Fibroblast of the aortic adventitia (primary cell): ENCODE measurements around the gene TMEM181. TPM values are rescaled to one million over a fixed set of nuclear protein-coding genes. Genes with fewer than 3 reads are reported as not detected.
"Not testable (repeated sequence)": the region's sequence is repeated elsewhere in the genome, so short reads cannot be mapped to it uniquely, and the experiment has no call there.

Source experiments
- DNase-seq: peaks from one replicate; pipeline ENCODE4 v3.0.0-alpha.2; 2010; ENCODE audit warnings: low read depth
- H3K4me3 ChIP-seq: 2 replicates; pipeline ENCODE4 v1.5.1; 2011; ENCODE audit warnings: low read depth, mild to moderate bottlenecking, control low read depth, low read length, moderate library complexity
- total RNA-seq: library from RNA; depleted of rRNA; stranded (reverse); fragments of >200 nt; gene quantifications from 2 replicates; pipeline ENCODE4 v1.2.3, GENCODE V29; 2012; ENCODE audit warnings: low replicate concordance
- TF ChIP-seq, protein P1 (sequence below): IDR thresholded peaks from 2 replicates; pipeline ENCODE4 v1.5.1; 2011; ENCODE audit warnings: mild to moderate bottlenecking, low read length, control low read depth, inconsistent platforms; ENCODE audit not compliant: insufficient read depth

TMEM181 gene
- total RNA-seq, 1 donor = 36.2 TPM

DNA sequence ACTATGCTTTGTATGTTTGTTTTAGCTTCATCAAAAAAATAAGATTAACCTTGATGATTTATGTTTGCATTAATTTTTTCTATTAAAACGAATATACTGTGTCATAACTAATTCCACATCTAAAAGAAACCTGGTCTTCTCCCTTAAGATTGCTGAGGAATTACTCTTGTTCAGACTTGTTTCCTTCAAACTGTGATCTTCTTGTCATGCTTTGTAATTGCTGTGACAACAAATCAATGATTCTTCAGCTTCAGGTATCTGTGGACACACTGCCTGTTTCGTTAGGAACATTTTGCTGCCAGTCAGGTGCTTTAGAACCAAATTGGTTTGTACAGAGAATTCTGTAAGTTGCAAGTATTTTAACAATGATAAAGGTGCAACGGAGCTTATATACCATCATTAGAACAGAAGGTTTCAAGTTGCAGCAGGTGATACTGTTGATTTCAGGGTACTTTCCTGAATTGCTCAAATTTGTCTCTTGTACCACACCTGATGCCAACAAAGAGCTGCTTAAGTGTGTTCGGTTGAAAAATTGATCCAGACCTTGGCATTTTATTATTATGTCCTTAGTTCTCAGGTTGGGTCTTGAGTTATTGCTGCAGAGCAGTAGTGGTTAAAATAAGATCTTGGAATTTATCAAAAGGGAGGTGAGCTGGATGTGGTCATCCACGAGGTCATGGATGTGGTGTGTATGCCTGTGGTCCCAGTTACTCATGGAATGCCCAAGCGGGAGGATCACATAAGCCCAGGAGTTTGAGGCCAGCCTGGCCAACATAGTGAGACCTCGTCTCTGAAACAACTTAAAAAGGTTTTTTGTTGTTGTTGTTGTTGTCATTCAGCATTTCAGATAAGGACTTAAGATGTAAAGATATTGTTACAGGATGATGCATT, 109.5 kb downstream of the TMEM181 start:
- TF ChIP-seq, protein P1, sequence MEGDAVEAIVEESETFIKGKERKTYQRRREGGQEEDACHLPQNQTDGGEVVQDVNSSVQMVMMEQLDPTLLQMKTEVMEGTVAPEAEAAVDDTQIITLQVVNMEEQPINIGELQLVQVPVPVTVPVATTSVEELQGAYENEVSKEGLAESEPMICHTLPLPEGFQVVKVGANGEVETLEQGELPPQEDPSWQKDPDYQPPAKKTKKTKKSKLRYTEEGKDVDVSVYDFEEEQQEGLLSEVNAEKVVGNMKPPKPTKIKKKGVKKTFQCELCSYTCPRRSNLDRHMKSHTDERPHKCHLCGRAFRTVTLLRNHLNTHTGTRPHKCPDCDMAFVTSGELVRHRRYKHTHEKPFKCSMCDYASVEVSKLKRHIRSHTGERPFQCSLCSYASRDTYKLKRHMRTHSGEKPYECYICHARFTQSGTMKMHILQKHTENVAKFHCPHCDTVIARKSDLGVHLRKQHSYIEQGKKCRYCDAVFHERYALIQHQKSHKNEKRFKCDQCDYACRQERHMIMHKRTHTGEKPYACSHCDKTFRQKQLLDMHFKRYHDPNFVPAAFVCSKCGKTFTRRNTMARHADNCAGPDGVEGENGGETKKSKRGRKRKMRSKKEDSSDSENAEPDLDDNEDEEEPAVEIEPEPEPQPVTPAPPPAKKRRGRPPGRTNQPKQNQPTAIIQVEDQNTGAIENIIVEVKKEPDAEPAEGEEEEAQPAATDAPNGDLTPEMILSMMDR = no peak
- H3K4me3 ChIP-seq = no peak overlapping the region
- no peak for DNase-seq

DNA sequence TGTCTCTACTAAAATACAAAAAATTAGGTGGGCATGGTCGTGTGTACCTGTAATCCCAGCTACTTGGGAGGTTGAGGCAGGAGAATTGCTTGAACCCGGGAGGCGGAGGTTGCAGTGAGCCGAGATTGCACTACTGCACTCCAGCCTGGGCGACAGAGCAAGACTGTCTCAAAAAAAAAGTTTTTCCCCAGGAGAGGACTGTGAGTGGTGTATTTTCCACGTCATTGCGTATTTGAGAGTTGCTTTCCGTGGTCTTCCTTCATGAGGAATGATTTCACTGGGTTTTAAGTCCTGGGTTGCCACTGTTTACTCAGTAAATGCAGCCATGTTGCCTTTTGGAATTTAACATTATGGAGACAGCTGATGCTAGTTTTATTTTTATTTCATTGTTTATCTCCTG, 112.2 kb downstream of the TMEM181 start:
- not testable (repeated sequence) for H3K4me3 ChIP-seq, DNase-seq

DNA sequence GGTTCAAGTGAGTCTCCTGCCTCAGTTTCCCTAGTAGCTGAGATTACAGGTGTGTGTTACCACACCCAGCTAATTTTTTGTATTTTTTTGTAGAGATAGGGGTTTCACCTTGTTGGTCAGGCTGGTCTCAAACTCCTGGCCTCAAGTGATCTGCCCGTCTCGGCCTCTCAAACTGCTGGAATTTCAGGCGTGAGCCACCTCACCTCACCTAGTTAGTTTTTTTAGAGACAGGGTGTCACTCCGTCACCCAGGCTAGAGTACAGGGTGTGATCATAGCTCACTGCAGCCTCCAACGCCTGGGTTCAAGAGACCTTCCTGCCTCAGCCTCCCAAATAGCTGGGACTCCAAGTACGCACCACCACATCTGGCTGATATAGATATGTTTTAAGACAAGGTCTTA, 112.8 kb downstream of the TMEM181 start:
- no peak overlapping the region for H3K4me3 ChIP-seq
- no peak for DNase-seq
- TF ChIP-seq, protein P1 = no peak

DNA sequence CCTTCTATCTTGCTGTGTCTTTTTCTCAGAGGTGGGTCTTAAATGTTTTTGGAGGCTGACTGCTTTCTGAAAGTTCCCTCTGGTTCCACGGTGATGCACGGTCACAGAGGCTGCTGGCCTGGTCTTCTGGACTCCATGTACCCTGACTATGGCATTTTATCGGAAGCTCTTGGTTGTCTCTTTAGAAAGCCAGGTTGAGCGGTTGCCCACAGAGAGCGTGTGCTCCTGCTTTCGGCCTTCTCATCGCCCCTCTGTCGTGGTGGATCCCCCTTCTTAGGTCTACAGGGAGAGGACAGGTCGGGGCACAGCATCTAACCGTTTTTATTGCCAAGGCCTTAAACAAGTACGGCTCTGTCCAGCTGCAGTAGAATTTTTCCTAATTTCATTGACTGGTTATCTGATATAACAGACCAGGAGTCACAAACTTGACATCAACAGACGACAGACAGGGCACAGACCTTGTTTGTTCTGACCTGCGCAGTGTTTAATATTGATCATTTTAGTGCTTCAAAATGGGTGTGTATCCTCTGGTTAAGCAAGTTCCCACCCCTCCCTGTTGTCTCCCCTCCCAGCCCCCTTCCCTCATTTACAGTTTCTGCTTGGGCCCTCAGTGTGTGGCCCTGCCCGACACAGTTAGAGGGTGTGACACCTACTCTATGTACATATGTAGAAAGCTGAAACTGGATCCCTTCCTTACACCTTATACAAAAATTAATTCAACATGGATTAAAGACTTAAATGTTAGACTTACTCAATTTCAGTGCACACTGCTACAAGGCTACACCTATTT, 114.6 kb downstream of the TMEM181 start:
- H3K4me3 ChIP-seq = no peak overlapping the region
- TF ChIP-seq, protein P1 = no peak
- DNase-seq = no peak

DNA sequence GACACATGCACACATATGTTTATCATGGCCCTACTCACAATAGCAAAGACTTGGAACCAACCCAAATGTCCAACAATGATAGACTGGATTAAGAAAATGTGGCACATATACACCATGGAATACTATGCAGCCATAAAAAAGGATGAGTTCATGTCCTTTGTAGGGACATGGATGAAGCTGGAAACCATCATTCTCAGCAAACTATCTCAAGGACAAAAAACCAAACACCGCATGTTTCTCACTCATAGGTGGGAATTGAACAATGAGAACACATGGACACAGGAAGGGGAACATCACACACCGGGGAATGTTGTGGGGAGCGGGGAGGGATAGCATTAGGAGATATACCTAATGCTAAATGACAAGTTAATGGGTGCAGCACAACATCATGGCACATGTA, 117.2 kb downstream of the TMEM181 start:
- DNase-seq, H3K4me3 ChIP-seq: not testable (repeated sequence)

DNA sequence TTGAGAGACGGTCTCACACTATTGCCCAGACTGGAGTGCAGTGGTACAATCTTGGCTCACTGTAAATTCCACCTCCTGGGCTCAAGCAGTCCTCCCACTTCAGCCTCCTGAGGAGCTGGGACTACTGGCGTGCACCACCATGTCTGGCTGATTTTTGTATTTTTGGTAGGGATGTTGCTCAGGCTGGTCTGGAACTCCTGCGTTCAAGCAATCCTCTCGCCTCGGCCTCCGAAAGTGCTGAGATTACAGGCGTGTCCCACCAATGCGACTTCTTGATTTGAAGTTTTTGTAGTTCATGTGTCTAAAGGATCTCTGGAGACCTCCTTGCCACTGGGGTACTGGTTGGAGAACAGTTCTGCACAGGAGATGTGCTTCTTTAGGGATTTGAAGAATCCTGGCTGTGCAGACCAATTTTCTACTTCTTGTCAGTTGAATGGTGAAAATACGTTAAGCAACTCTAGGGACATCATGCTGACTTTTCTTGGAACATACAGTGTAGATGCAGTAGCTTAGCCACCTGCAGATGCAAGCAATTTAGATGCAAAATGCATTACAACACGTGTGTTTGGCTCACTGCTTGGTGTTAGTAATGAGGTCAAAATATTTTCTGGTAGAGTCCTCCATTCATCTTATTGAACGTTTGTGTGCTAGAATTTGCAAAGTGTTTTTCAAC, 118.2 kb downstream of the TMEM181 start:
- no peak for DNase-seq
- TF ChIP-seq, protein P1 = no peak
- H3K4me3 ChIP-seq = no peak overlapping the region

DNA sequence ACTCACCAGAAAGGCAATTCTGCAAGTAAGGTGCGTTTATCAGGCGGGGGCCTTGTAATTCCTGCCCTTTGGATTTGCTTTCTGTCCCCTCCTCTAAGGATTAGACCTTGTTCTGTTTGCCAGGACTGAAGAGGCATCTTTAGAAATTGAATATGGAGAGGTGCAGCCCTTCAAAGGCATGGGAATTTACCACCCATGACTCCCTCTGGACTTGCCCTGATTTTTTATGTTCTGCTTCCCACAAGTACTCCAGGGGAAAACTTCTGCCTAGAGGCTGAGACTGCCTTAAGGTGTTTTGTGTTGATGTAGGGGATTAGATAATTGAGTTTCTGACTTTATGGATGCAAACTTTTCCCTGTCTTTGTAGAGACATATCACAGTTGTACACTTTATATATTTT, 120.1 kb downstream of the TMEM181 start:
- TF ChIP-seq, protein P1 = no peak
- no peak overlapping the region for H3K4me3 ChIP-seq
- no peak for DNase-seq
